ENCODE measurements around the gene ADRM1.

ADRM1 gene

GRCh38 chr20:62344782-62345181 is 42.0 kb downstream of the ADRM1 start:
- no peak for DNase-seq

- no peak for DNase-seq
Observed at GRCh38 chr20:62345681-62346370, 43.0 kb downstream of the ADRM1 start.

GRCh38 chr20:62346398-62347150 is 43.8 kb downstream of the ADRM1 start:
- DNase-seq: no peak

- no peak for DNase-seq
Observed at GRCh38 chr20:62347151-62347404, 44.3 kb downstream of the ADRM1 start.

- no peak for DNase-seq
Observed at GRCh38 chr20:62347445-62347844, 44.6 kb downstream of the ADRM1 start.

GRCh38 chr20:62348604-62349003 is 45.8 kb downstream of the ADRM1 start:
- DNase-seq: no peak

- DNase-seq: no peak
Observed at GRCh38 chr20:62349556-62350097, 46.8 kb downstream of the ADRM1 start.

GRCh38 chr20:62350098-62350628 is 47.4 kb downstream of the ADRM1 start:
- DNase-seq: no peak

- DNase-seq: no peak
Observed at GRCh38 chr20:62350629-62351422, 48.0 kb downstream of the ADRM1 start.

- DNase-seq: no peak
Observed at GRCh38 chr20:62351469-62352401, 48.9 kb downstream of the ADRM1 start.

GRCh38 chr20:62352402-62353288 is 49.8 kb downstream of the ADRM1 start:
- no peak for DNase-seq

- no peak for DNase-seq
Observed at GRCh38 chr20:62353289-62354030, 50.7 kb downstream of the ADRM1 start.

GRCh38 chr20:62354031-62354808 is 51.4 kb downstream of the ADRM1 start:
- no peak for DNase-seq

- DNase-seq: no peak
Observed at GRCh38 chr20:62354811-62355341, 52.1 kb downstream of the ADRM1 start.

- DNase-seq: peak; percentile 26
Observed at GRCh38 chr20:62355516-62355877, 52.7 kb downstream of the ADRM1 start.

GRCh38 chr20:62355878-62356588 is 53.2 kb downstream of the ADRM1 start:
- peak; percentile 44 for DNase-seq

GRCh38 chr20:62356589-62357186 is 53.9 kb downstream of the ADRM1 start:
- no peak for DNase-seq

- DNase-seq: no peak
Observed at GRCh38 chr20:62357187-62357667, 54.4 kb downstream of the ADRM1 start.
